CD4-positive, alpha-beta T cell treated with Interleukin-6 for 4 hours (primary cell): ENCODE measurements around the gene CBX8.
A peak's percentile ranks its signal among the peaks of the same experiment; 100 is the strongest.

Experiments used
- DNase-seq: peaks from one replicate; pipeline ENCODE4 v3.0.0-alpha.2; 2020; ENCODE audit warnings: mixed read lengths

CBX8 gene

DNA sequence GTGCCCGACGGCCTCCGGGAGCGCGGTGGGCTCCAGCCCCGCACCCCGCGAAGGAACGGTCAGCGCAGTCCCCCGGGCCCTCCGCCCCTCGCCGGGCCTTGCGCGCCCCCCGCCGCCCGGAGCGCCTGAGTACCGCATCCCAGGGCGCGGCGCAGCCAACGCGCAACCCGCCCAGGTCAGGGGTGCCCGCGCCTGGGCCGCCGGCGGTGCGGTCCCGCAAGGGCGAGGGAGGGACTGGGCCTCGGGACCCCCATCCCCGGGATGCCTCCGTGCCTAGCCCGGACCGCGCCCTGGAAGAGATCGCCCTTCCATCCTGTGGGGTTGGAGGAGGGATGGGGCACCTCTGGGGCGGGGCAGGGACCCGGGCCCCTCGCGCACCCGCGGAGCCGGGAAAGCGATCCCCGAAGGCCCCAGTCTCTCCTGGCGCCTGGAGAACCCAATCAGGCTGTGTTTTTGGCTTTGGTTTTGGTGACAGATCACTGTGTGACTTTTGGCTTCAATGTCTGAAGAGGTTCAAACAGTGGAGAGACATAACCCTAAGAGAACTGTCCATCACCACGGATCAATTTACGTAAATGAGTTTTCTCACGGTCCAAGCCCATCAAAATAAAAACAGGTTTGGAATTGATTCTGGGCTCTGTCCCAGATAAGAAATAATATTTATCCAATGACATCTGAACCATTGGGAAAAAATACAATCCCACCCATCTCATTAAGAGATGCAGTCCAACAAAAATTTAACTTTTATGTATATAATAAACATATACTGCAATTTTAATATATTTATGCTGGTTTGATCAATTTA lies 48.4 kb downstream of the CBX8 start:
- no peak for DNase-seq

GRCh38 chr17:79747508-79748294 lies 49.2 kb downstream of the CBX8 start:
- DNase-seq: peak; percentile 18

- no peak for DNase-seq
These were observed 49.9 kb downstream of the CBX8 start for GRCh38 chr17:79746889-79747507.

- no peak for DNase-seq
These were observed 51.2 kb downstream of the CBX8 start for GRCh38 chr17:79745641-79746105.

DNA sequence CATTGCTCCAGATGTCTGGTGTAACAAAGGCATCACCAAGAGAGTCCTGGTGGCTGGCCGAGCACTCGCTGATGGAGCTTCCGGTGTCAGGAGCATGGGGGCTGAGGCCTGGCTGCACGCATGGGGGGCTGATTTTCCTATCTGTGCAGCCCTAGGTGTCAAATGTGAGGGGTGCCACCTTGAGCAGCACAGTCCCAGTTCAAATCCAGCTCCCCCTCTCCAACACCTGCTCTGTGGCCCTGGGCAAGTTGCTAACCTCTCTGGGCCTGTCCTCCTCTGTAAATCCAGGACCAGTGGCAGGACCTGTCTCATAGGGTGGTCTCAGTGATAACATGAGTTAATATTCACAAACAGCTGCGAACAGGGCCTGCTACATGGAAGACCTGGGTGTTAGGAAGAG lies 53.3 kb downstream of the CBX8 start:
- DNase-seq: no peak

- no peak for DNase-seq
These were observed 53.9 kb downstream of the CBX8 start for GRCh38 chr17:79742951-79743476.

DNA sequence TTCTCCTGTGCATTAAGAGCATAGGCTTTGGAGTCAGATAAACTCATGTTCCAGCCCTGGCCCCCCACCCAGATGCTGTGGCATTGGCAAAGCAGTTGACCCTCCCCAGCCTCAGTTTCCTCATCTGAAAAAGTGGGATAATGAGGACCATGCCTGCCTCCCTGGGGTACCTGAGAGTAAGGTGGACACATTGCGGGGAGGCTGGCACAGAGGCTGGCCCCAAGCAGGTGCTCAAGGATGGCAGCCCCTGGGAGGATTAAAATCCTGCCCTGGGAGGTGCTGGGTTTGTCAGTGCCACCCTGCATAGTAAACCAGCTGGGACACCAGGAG lies 54.3 kb downstream of the CBX8 start:
- DNase-seq: no peak
